Muscle layer of colon (tissue), 2 donors: ENCODE measurements around the gene CDH18.

Source experiments
- H3K27ac ChIP-seq: one replicate; pipeline ENCODE4 v1.7.0; 2013; ENCODE audit warnings: low read depth, mild to moderate bottlenecking, low read length, moderate library complexity
- H3K27me3 ChIP-seq, 2 donors: one replicate each; pipeline ENCODE4 v1.7.0; 2013; ENCODE audit warnings: low read length in 2 of 2, mild to moderate bottlenecking in 2 of 2; ENCODE audit not compliant: insufficient read depth in 2 of 2, control insufficient read depth in 1 of 2
- H3K36me3 ChIP-seq: one replicate; pipeline ENCODE4 v1.7.0; 2013; ENCODE audit warnings: mild to moderate bottlenecking, low read length; ENCODE audit not compliant: insufficient read depth
- H3K4me1 ChIP-seq: one replicate; pipeline ENCODE4 v1.7.0; 2013; ENCODE audit warnings: mild to moderate bottlenecking, low read length; ENCODE audit not compliant: insufficient read depth
- H3K4me3 ChIP-seq, 2 donors: one replicate each; pipeline ENCODE4 v1.7.0; 2013; ENCODE audit warnings: low read length in 2 of 2, low read depth in 1 of 2, mild to moderate bottlenecking in 1 of 2, moderate library complexity in 1 of 2
- H3K9ac ChIP-seq: one replicate; pipeline ENCODE4 v1.7.0; 2013; ENCODE audit warnings: low read length
- H3K9me3 ChIP-seq: one replicate; pipeline ENCODE4 v1.7.0; 2013; ENCODE audit warnings: mild to moderate bottlenecking, low read length
- donor health status: abdominal sarcoma.
- donor health status: Adenocarcinoma of cecum.

CDH18 gene

GRCh38 chr5:19988457-19988856, 457 bp upstream of the CDH18 start:
- Histone ChIP-seq H3K27me3 (no peaks in the 10 kb centered on the region), H3K27ac (no peak overlapping the region), H3K4me3 (no peak overlapping the region), H3K9me3 (no peaks in the 10 kb centered on the region), H3K36me3 (no peaks in the 10 kb centered on the region), H3K9ac (no peak overlapping the region), H3K4me1 (no peaks in the 10 kb centered on the region)

GRCh38 chr5:19986806-19987205, 1.2 kb downstream of the CDH18 start:
- H3K9me3 ChIP-seq: no peaks in the 10 kb centered on the region
- H3K36me3 ChIP-seq: no peaks in the 10 kb centered on the region

GRCh38 chr5:19986031-19986619, 1.9 kb downstream of the CDH18 start:
- no peak overlapping the region for H3K27ac ChIP-seq
- H3K9me3 ChIP-seq: no peaks in the 10 kb centered on the region
- no peak overlapping the region for H3K4me3 ChIP-seq
- no peaks in the 10 kb centered on the region for H3K4me1 ChIP-seq
- H3K9ac ChIP-seq: no peak overlapping the region
- no peaks in the 10 kb centered on the region for H3K27me3 ChIP-seq
- H3K36me3 ChIP-seq: no peaks in the 10 kb centered on the region

More at GRCh38 chr5:19986806-19987205, 1.2 kb downstream of the CDH18 start:
- no peak overlapping the region for H3K9ac ChIP-seq
- H3K4me3 ChIP-seq: no peak overlapping the region
- H3K4me1 ChIP-seq: no peaks in the 10 kb centered on the region
- no peak overlapping the region for H3K27ac ChIP-seq
- no peaks in the 10 kb centered on the region for H3K27me3 ChIP-seq

GRCh38 chr5:19978476-19978875, 9.5 kb downstream of the CDH18 start:
- no peaks in the 10 kb centered on the region for H3K9me3 ChIP-seq
- H3K36me3 ChIP-seq: no peaks in the 10 kb centered on the region
- no peaks in the 10 kb centered on the region for H3K4me1 ChIP-seq
- H3K27ac ChIP-seq: no peak overlapping the region
- H3K27me3 ChIP-seq: no peaks in the 10 kb centered on the region
- no peak overlapping the region for H3K4me3 ChIP-seq
- no peak overlapping the region for H3K9ac ChIP-seq

- Histone ChIP-seq H3K36me3 (no peaks in the 10 kb centered on the region), H3K27me3 (no peaks in the 10 kb centered on the region), H3K4me3 (no peak overlapping the region), H3K9ac (no peak overlapping the region), H3K27ac (no peak overlapping the region), H3K9me3 (no peaks in the 10 kb centered on the region), H3K4me1 (no peaks in the 10 kb centered on the region)
These were observed 10.9 kb downstream of the CDH18 start for GRCh38 chr5:19977099-19977498.

- Histone ChIP-seq H3K27me3 (no peaks in the 10 kb centered on the region), H3K9me3 (no peaks in the 10 kb centered on the region), H3K4me1 (no peaks in the 10 kb centered on the region), H3K36me3 (no peaks in the 10 kb centered on the region), H3K4me3 (no peak overlapping the region), H3K27ac (no peak overlapping the region), H3K9ac (no peak overlapping the region)
These were observed 12.2 kb downstream of the CDH18 start for GRCh38 chr5:19975795-19976194.

- no peak overlapping the region for H3K9ac ChIP-seq
- no peak overlapping the region for H3K27ac ChIP-seq
- H3K36me3 ChIP-seq: no peaks in the 10 kb centered on the region
- no peak overlapping the region for H3K4me3 ChIP-seq
- no peaks in the 10 kb centered on the region for H3K4me1 ChIP-seq
- H3K27me3 ChIP-seq: no peaks in the 10 kb centered on the region
- H3K9me3 ChIP-seq: no peaks in the 10 kb centered on the region
These were observed 27.5 kb downstream of the CDH18 start for GRCh38 chr5:19960451-19960850.

- Histone ChIP-seq H3K36me3 (no peaks in the 10 kb centered on the region), H3K27me3 (no peaks in the 10 kb centered on the region), H3K9ac (no peak overlapping the region), H3K4me1 (no peaks in the 10 kb centered on the region), H3K9me3 (no peaks in the 10 kb centered on the region), H3K27ac (no peak overlapping the region), H3K4me3 (no peak overlapping the region)
These were observed 28.1 kb downstream of the CDH18 start for GRCh38 chr5:19959830-19960384.

- Histone ChIP-seq H3K27me3 (no peaks in the 10 kb centered on the region), H3K36me3 (no peaks in the 10 kb centered on the region), H3K27ac (no peak overlapping the region), H3K9me3 (no peaks in the 10 kb centered on the region), H3K9ac (no peak overlapping the region), H3K4me3 (no peak overlapping the region), H3K4me1 (no peaks in the 10 kb centered on the region)
These were observed 37.1 kb downstream of the CDH18 start for GRCh38 chr5:19950897-19951296.

- H3K4me1 ChIP-seq: no peaks in the 10 kb centered on the region
- no peaks in the 10 kb centered on the region for H3K27me3 ChIP-seq
- no peak overlapping the region for H3K9ac ChIP-seq
- no peaks in the 10 kb centered on the region for H3K36me3 ChIP-seq
- no peaks in the 10 kb centered on the region for H3K9me3 ChIP-seq
- H3K4me3 ChIP-seq: no peak overlapping the region
- no peak overlapping the region for H3K27ac ChIP-seq
These were observed 47.8 kb downstream of the CDH18 start for GRCh38 chr5:19940192-19940591.

GRCh38 chr5:19930451-19930850, 57.5 kb downstream of the CDH18 start:
- no peak overlapping the region for H3K27ac ChIP-seq
- no peak overlapping the region for H3K9ac ChIP-seq
- no peaks in the 10 kb centered on the region for H3K36me3 ChIP-seq
- no peaks in the 10 kb centered on the region for H3K27me3 ChIP-seq
- H3K9me3 ChIP-seq: no peaks in the 10 kb centered on the region
- no peak overlapping the region for H3K4me3 ChIP-seq
- no peaks in the 10 kb centered on the region for H3K4me1 ChIP-seq
